HG02870 (cell line): ENCODE measurements around the gene RITA1.

Source experiments
- ATAC-seq: cut with Tn5 transposase; IDR thresholded peaks from one replicate; pipeline ENCODE4 v1.9.1; 2021; ENCODE audit warnings: mild to moderate bottlenecking, moderate library complexity; ENCODE audit not compliant: unreplicated experiment

RITA1 gene

GRCh38 chr12:113173081-113173698 is 12.3 kb upstream of the RITA1 start:
- peak; percentile 58 for ATAC-seq

GRCh38 chr12:113174461-113175384 is 10.8 kb upstream of the RITA1 start:
- no peak for ATAC-seq

- no peak for ATAC-seq
These were observed 6.5 kb upstream of the RITA1 start for GRCh38 chr12:113179023-113179422.

GRCh38 chr12:113180333-113180732 is 5.2 kb upstream of the RITA1 start:
- no peak for ATAC-seq

- ATAC-seq = no peak
These were observed 3.5 kb upstream of the RITA1 start for GRCh38 chr12:113181975-113182374.

DNA sequence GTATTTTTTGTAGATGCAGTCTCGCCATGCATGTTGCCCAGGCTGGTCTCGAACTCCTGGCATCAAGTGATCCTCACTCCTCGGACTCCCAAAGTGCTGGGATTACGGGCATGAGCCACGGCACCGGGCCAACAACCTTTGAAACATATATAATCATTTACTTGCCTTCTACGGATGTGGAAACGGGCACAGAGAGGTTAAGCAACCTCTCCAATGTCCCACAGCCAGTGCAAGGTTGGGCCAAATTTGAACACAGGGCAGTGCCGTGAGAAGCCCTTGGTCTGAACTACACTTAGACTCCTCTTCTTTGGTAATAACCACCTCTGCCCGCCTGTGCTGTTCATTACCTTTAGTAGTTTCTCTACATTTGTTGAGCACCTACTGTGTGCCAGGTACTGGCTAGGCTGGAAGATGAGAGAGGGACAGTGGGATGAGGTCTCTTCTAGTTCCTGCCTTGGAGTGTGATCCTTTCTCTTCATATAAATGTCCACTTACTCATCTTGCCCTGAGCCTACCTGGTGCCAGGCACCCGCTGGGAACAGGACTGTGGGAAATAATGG is 2.4 kb upstream of the RITA1 start:
- no peak for ATAC-seq

DNA sequence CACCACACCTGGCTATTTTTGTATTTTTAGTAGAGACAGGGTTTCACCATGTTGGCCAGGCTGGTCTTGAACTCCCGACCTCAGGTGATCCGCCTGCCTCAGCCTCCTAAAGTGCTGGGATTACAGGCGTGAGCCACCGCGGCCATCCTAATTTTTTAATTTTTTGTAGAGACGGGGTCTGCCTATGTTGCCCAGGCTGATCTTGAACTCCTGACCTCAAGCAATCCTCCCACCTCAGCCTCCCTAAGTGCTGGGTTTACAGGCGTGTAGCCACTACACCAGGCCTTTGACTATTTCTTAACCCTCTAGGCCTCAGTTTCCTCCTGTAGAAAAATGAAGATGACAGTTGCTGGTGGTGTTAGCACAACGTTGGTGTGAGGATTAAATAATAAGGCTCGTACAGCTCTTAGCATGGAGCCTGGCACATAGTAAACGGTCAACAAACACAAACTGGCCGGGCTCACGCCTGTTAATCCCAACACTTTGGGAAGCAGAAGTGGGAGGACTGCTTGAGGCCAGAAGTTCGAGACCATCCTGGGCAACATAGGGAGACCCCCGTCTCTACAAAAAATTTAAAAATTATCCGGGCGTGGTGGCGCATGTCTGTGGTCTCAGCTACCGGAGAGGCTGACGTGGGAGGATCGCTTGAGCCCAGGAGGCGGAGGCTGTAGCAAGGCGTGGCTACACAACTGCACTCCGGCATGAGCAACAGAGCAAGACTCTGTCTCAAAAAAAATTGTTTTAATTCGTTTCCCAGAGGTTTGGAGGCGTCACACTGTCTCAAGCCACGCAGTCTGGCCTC is 1.2 kb upstream of the RITA1 start:
- peak; percentile 52 for ATAC-seq

- peak; percentile 81 for ATAC-seq
These were observed 681 bp upstream of the RITA1 start for GRCh38 chr12:113184900-113185179.

DNA sequence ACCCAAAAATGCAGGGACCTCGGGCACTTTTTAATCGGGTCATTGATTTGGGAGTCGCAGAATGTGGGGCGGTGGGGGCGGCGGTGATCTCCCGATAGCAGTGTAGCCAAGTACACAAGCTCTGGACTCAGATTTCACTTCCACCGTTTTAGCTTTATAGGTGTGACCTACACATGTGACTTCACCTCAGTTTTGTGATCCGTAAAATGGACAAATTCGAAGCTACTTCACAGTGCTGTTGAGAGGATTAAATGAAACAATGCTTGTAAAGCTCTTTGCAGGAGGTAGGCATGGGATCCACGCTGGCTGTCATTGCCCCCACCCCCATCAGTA is 478 bp downstream of the RITA1 start:
- no peak for ATAC-seq

GRCh38 chr12:113186666-113187325 is 1.3 kb downstream of the RITA1 start:
- ATAC-seq = no peak

- ATAC-seq = no peak
These were observed 3.8 kb downstream of the RITA1 start for GRCh38 chr12:113189361-113189760.

DNA sequence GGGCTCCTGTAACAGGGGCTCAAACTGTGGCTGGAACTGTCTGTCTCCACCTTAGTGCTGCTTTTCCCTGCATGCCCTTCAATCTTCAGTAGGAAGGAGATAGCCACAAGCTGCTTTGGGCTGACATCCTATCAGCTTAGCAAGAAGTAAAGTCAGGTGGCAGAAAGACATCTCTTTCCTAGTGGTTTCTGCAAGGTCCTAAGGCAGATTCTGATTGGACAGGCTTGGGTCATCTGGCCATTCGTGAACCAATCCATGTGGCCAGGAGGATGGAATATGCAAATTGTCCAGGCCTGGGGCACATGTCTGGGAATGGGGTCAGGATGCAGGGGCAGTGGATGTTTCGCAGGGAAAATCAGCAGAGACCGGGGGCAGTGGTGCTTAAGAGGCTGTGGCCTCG is 5.2 kb downstream of the RITA1 start:
- ATAC-seq = no peak

DNA sequence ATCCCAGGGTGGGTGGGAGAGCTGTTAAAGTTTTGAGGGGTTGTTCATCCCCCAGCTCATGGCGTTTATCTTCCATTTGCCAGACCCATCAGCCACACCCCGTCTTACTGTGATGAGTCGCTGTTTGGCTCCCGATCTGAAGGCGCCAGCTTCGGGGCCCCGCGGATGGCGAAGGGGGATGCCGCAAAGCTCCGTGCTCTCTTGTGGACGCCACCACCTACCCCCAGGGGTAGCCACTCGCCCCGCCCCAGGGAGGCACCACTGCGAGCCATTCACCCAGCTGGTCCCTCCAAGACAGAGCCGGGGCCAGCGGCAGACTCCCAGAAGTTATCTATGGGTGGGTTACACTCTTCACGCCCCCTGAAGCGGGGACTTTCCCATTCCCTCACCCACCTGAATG is 5.7 kb downstream of the RITA1 start:
- no peak for ATAC-seq

- ATAC-seq = no peak
These were observed 9.5 kb downstream of the RITA1 start for GRCh38 chr12:113194971-113195391.

DNA sequence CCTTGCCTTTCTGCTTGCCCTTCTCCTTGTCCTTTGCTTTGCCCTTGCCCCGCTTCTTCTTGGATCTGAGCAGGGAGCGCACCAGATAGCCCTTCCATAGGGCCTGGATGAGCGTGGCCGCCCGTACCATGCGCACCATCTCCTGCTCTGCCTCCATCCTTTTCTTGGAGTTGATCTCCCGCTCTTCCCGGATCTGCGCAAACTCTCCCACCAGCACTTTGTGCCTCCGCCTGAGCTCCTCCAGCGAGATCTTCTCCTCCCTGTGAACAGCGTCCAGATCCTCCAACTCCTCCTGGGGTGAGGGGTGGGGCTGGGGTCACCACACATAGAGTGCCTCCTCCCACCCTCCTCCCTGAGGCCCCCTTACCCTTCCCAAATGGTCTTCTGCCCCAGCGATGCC is 10.1 kb downstream of the RITA1 start:
- no peak for ATAC-seq

DNA sequence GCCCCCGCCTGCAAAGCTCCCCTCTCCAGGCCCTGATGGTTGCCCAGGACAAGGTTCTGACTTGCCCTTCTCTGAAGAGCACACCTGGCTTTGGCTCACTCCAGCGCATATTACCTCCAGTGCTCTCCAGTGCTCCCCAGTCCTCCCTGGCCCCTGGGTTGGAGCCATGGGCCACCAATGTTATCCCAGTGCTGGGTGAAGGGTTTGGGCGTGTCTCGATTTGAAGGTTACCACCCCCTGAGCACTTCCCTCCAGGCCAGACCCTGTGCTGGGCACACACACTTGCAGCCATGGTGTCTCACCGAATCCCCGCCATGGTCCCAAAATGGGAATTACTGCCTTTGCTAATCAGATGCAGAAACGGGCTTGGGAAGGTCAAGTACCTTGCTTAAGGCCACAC is 11.1 kb downstream of the RITA1 start:
- ATAC-seq = no peak

- ATAC-seq = no peak
These were observed 11.5 kb downstream of the RITA1 start for GRCh38 chr12:113196990-113197389.

DNA sequence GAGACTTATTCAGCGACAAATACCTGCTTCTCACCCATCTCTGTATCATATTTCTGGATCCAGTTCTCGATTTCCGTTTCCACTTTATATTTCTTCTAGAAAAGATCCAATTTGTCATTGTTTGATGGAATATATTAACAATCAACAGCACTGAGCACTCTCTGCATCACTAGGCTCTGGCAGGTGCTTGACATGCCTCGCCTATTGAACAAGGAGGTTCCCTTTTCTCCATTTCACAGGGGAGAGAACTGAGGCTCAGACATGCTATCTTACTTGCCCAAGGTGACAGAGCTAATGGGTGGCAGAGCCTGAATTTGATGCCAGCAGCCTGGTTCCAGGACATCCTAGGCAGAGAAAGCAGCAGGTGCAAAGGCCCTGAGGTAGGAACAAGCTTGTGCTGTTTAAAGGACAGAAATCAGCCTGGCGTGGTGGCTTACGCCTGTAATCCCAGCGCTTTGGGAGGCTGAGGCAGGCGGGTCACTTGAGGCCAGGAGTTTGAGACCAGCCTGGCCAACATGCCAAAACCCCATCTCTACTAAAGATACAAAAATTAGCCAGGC is 12.1 kb downstream of the RITA1 start:
- no peak for ATAC-seq

GRCh38 chr12:113198296-113198695 is 12.8 kb downstream of the RITA1 start:
- ATAC-seq = no peak

GRCh38 chr12:113200021-113200797 is 14.7 kb downstream of the RITA1 start:
- no peak for ATAC-seq
